Fibroblast of villous mesenchyme (primary cell): Measurements from ENCODE around the gene TERB1. TPM values are rescaled to one million over a fixed set of nuclear protein-coding genes. Genes with fewer than 3 reads are reported as not detected.
A peak's percentile ranks its signal among the peaks of the same experiment; 100 is the strongest.

Experiments
- DNase-seq: peaks from one replicate; pipeline ENCODE4 v3.0.0-alpha.2; 2010; ENCODE audit warnings: low read depth
- H3K4me3 ChIP-seq: 2 replicates; pipeline ENCODE4 v1.5.1; 2011; ENCODE audit warnings: low read depth, mild to moderate bottlenecking, low read length
- CTCF ChIP-seq: IDR thresholded peaks from 2 replicates; pipeline ENCODE4 v1.5.1; 2012; ENCODE audit warnings: low read depth, mild to moderate bottlenecking, low read length; ENCODE audit not compliant: insufficient read depth
- total RNA-seq: library from RNA; depleted of rRNA; stranded (reverse); fragments of >200 nt; gene quantifications from 2 replicates; pipeline ENCODE4 v1.2.3, GENCODE V29; 2012

The TERB1 gene
- total RNA-seq, 1 donor = not detected

GRCh38 chr16:66846831-66847230, 45.4 kb upstream of the TERB1 start:
- DNase-seq = no peak

GRCh38 chr16:66846266-66846665, 44.9 kb upstream of the TERB1 start:
- DNase-seq = no peak
- no peak overlapping the region for H3K4me3 ChIP-seq
- no peak for TF ChIP-seq CTCF

More at GRCh38 chr16:66846831-66847230, 45.4 kb upstream of the TERB1 start:
- TF ChIP-seq CTCF = no peak
- no peak overlapping the region for H3K4me3 ChIP-seq

GRCh38 chr16:66845791-66846221, 44.4 kb upstream of the TERB1 start:
- no peak for DNase-seq
- H3K4me3 ChIP-seq = no peak overlapping the region
- TF ChIP-seq CTCF = no peak

GRCh38 chr16:66845080-66845410, 43.7 kb upstream of the TERB1 start:
- no peak for DNase-seq
- no peak overlapping the region for H3K4me3 ChIP-seq
- no peak for TF ChIP-seq CTCF

- H3K4me3 ChIP-seq = peak within 1 kb of the TSS; percentile 45
- TF ChIP-seq CTCF = no peak
- DNase-seq = no peak
Measured at GRCh38 chr16:66844342-66845079, 43.1 kb upstream of the TERB1 start, which contains the start of gene CA7. CA7 (plus strand) TSS chr16:66844414; CDS start chr16:66844488, 74 bp downstream.

- no peak for TF ChIP-seq CTCF
- H3K4me3 ChIP-seq = peak overlapping the region; percentile 45
- no peak for DNase-seq
Measured at GRCh38 chr16:66844009-66844341, 42.6 kb upstream of the TERB1 start.

GRCh38 chr16:66843191-66843590, 41.8 kb upstream of the TERB1 start:
- no peak for TF ChIP-seq CTCF

More at GRCh38 chr16:66843191-66843590, 41.8 kb upstream of the TERB1 start:
- DNase-seq = no peak
- no peak overlapping the region for H3K4me3 ChIP-seq
